Upper lobe of left lung (tissue), 4 donors: ENCODE data around the gene PFDN2.

Source experiments
- EP300 ChIP-seq, 4 donors: sonication (generic); formaldehyde crosslinking; IDR thresholded peaks; one replicate each; pipeline ENCODE4 v1.5.1; 2017; ENCODE audit warnings: antibody characterized with exemption in 4 of 4, control low read depth in 2 of 4
- POLR2A ChIP-seq, 4 donors: fragments of 450-650 bp; IDR thresholded peaks; one replicate each; pipeline ENCODE4 v1.5.1; 2016 to 2017; ENCODE audit warnings: antibody characterized with exemption in 4 of 4, mild to moderate bottlenecking in 2 of 4
- POLR2AphosphoS5 ChIP-seq, 2 donors: sonication (generic); formaldehyde crosslinking; IDR thresholded peaks; one replicate each; pipeline ENCODE4 v1.5.1; 2017; ENCODE audit warnings: antibody characterized with exemption in 2 of 2
- TF ChIP-seq, protein P1 (sequence below), 6 experiments: fragments of 450-650 bp in 4 of 6; fragments of 200-600 bp in 2 of 6; sonication (generic) in 2 of 6; IDR thresholded peaks; one replicate each; pipeline ENCODE4 v1.5.1; 2016 to 2019; ENCODE audit warnings: antibody characterized with exemption in 6 of 6

DNA sequence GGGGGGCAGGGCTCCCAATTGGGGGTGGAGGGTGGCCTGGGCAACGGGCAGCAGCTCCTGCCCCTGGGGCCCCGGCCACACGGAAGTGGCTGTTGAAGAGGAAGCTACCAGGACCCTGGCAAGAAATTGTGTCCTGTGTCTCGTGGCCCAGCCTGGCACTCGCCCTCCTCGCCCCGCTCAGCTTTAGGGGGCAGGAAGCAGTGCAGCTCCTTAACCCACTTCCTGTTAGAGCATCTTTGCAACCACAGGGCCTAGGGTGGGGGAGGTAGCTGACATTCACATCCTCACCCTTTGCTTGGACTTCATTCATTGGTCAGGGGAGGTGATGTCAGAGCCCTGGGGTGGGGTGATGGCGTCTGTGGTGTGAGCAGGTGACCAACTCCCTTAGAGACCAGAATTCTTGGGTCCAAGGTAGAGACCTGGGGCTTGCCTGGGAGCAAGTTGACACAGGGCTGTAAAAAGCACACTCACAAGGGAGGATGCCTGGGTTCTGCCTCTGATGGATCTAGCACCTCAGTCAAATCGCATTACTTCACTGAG lies 48.0 kb downstream of the PFDN2 start, which contains the start of gene ARHGAP30:
- TF ChIP-seq, protein P1, sequence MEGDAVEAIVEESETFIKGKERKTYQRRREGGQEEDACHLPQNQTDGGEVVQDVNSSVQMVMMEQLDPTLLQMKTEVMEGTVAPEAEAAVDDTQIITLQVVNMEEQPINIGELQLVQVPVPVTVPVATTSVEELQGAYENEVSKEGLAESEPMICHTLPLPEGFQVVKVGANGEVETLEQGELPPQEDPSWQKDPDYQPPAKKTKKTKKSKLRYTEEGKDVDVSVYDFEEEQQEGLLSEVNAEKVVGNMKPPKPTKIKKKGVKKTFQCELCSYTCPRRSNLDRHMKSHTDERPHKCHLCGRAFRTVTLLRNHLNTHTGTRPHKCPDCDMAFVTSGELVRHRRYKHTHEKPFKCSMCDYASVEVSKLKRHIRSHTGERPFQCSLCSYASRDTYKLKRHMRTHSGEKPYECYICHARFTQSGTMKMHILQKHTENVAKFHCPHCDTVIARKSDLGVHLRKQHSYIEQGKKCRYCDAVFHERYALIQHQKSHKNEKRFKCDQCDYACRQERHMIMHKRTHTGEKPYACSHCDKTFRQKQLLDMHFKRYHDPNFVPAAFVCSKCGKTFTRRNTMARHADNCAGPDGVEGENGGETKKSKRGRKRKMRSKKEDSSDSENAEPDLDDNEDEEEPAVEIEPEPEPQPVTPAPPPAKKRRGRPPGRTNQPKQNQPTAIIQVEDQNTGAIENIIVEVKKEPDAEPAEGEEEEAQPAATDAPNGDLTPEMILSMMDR (IDR thresholded peaks at IDR 0.05): no peak
- TF ChIP-seq POLR2A (IDR thresholded peaks at IDR 0.05) (peak in 1 of 4 donors; percentile 74), POLR2AphosphoS5 (IDR thresholded peaks at IDR 0.05) (peak; percentile 74 to 79), EP300 (IDR thresholded peaks at IDR 0.05) (no peak)
